SU-DHL-6 (cell line): ENCODE results near the gene TCF4.

Source experiments
- H2AFZ ChIP-seq: fragments of 200-600 bp; sonication (generic); 2 replicates; pipeline ENCODE4 v1.6.1; 2014; ENCODE audit warnings: low read depth, mild to moderate bottlenecking, moderate library complexity, mixed read lengths, antibody characterized with exemption, low read length; ENCODE audit not compliant: severe bottlenecking
- H3F3A ChIP-seq: fragments of 200-600 bp; shearing (Covaris generic); 2 replicates; pipeline ENCODE4 v1.6.0; 2016; ENCODE audit warnings: antibody characterized with exemption, mild to moderate bottlenecking; ENCODE audit not compliant: insufficient read depth
- H3K27ac ChIP-seq: fragments of 200-600 bp; sonication (generic); 2 replicates; pipeline ENCODE4 v1.5.1; 2016; ENCODE audit warnings: low read depth, mild to moderate bottlenecking, low read length, moderate library complexity, mixed read lengths
- H3K27me3 ChIP-seq: fragments of 200-600 bp; sonication (generic), shearing (Covaris generic); 2 replicates; pipeline ENCODE4 v1.6.0; 2014; ENCODE audit warnings: mild to moderate bottlenecking, low read length
- H3K36me3 ChIP-seq: fragments of 200-600 bp; sonication (generic); 2 replicates; pipeline ENCODE4 v1.6.1; 2014; ENCODE audit warnings: mild to moderate bottlenecking, low read length, mixed read lengths
- H3K4me2 ChIP-seq: fragments of 300-600, 200-600 bp; shearing (Covaris generic), sonication (generic); 2 replicates; pipeline ENCODE4 v1.6.0; 2014; ENCODE audit warnings: low read length, low read depth, mild to moderate bottlenecking; ENCODE audit not compliant: poor library complexity, severe bottlenecking
- H3K4me3 ChIP-seq: fragments of 200-600 bp; sonication (generic); 2 replicates; pipeline ENCODE4 v1.5.1; 2014; ENCODE audit warnings: antibody characterized with exemption, low read length, mild to moderate bottlenecking, mixed read lengths; ENCODE audit not compliant: insufficient read depth, poor library complexity, severe bottlenecking
- H3K79me2 ChIP-seq: fragments of 200-600 bp; sonication (generic); 2 replicates; pipeline ENCODE4 v1.6.1; 2014; ENCODE audit warnings: mild to moderate bottlenecking, low read length, moderate library complexity; ENCODE audit not compliant: insufficient read depth
- H3K9ac ChIP-seq: fragments of 200-600 bp; sonication (generic); 2 replicates; pipeline ENCODE4 v1.7.0; 2014; ENCODE audit warnings: mild to moderate bottlenecking, low read length
- H3K9me2 ChIP-seq: fragments of 200-600 bp; sonication (generic); replicated peaks from 2 replicates; pipeline ENCODE4 v1.6.1; 2014; ENCODE audit warnings: low read length; ENCODE audit not compliant: insufficient read depth
- H3K9me3 ChIP-seq: fragments of 200-600 bp; sonication (generic); 2 replicates; pipeline ENCODE4 v1.6.1; 2014; ENCODE audit warnings: low read length, mixed read lengths; ENCODE audit not compliant: insufficient read depth
- H4K20me1 ChIP-seq: fragments of 200-600 bp; sonication (generic); 2 replicates; pipeline ENCODE4 v1.6.1; 2014; ENCODE audit warnings: low read depth, mild to moderate bottlenecking, antibody characterized with exemption, low read length, moderate library complexity, mixed read lengths
- CTCF ChIP-seq: fragments of 200-600 bp; sonication (generic); IDR thresholded peaks from one replicate; pipeline ENCODE4 v1.5.1; 2017; ENCODE audit warnings: antibody characterized with exemption, mild to moderate bottlenecking, low read length, moderate library complexity; ENCODE audit not compliant: insufficient read depth, poor library complexity, severe bottlenecking
- EZH2phosphoT487 ChIP-seq: fragments of 200-600 bp; sonication (generic), shearing (Covaris generic); conservative IDR thresholded peaks from 2 replicates; pipeline ENCODE4 v1.6.1; 2018; ENCODE audit warnings: mild to moderate bottlenecking, antibody characterized with exemption, low read length, moderate library complexity, mixed read lengths

TCF4 gene

GRCh38 chr18:55466789-55467188 lies 121.2 kb downstream of the TCF4 start:
- H3K79me2 ChIP-seq: no peaks in the 10 kb centered on the region
- no peak overlapping the region for H3K9ac ChIP-seq
- no peaks in the 10 kb centered on the region for H4K20me1 ChIP-seq
- H3K4me2 ChIP-seq: no peak overlapping the region
- H3K27ac ChIP-seq: no peak overlapping the region
- H3K9me3 ChIP-seq: no peaks in the 10 kb centered on the region
- H2AFZ ChIP-seq: no peak overlapping the region
- no peaks in the 10 kb centered on the region for H3K9me2 ChIP-seq
- no peak for TF ChIP-seq CTCF
- TF ChIP-seq EZH2phosphoT487: no peak
- H3K36me3 ChIP-seq: no peaks in the 10 kb centered on the region
- no peaks in the 10 kb centered on the region for H3K27me3 ChIP-seq
- no peaks in the 10 kb centered on the region for H3F3A ChIP-seq
- no peak overlapping the region for H3K4me3 ChIP-seq

- no peaks in the 10 kb centered on the region for H3K9me3 ChIP-seq
- no peak overlapping the region for H3K4me3 ChIP-seq
- no peak overlapping the region for H3K9ac ChIP-seq
- no peaks in the 10 kb centered on the region for H4K20me1 ChIP-seq
- TF ChIP-seq CTCF (no peak), EZH2phosphoT487 (no peak)
- H3K27me3 ChIP-seq: no peaks in the 10 kb centered on the region
- no peaks in the 10 kb centered on the region for H3K36me3 ChIP-seq
- no peaks in the 10 kb centered on the region for H3K79me2 ChIP-seq
- H3F3A ChIP-seq: no peaks in the 10 kb centered on the region
- no peak overlapping the region for H2AFZ ChIP-seq
- no peak overlapping the region for H3K27ac ChIP-seq
- 0 out of 2 replicates have a peak, but pooled peaks cover 3% of the 10 kb centered on the region for H3K9me2 ChIP-seq
- H3K4me2 ChIP-seq: no peak overlapping the region
Observed at GRCh38 chr18:55465313-55465712, 122.7 kb downstream of the TCF4 start.

GRCh38 chr18:55464581-55464980 lies 123.4 kb downstream of the TCF4 start:
- Histone ChIP-seq H4K20me1 (no peaks in the 10 kb centered on the region), H3K9me3 (no peaks in the 10 kb centered on the region), H3K27me3 (no peaks in the 10 kb centered on the region), H3K27ac (no peak overlapping the region), H2AFZ (no peak overlapping the region), H3K36me3 (no peaks in the 10 kb centered on the region), H3K9ac (no peak overlapping the region), H3F3A (no peaks in the 10 kb centered on the region), H3K79me2 (no peaks in the 10 kb centered on the region), H3K4me2 (no peak overlapping the region), H3K9me2 (0 out of 2 replicates have a peak, but pooled peaks cover 3% of the 10 kb centered on the region), H3K4me3 (no peak overlapping the region)
- TF ChIP-seq EZH2phosphoT487 (no peak), CTCF (no peak)

- Histone ChIP-seq H3K79me2 (no peaks in the 10 kb centered on the region), H3K4me3 (no peak overlapping the region), H3K9ac (no peak overlapping the region), H3K36me3 (no peaks in the 10 kb centered on the region), H3K9me2 (0 out of 2 replicates have a peak, but pooled peaks cover 3% of the 10 kb centered on the region), H2AFZ (no peak overlapping the region), H3F3A (no peaks in the 10 kb centered on the region), H3K27ac (no peak overlapping the region), H3K4me2 (no peak overlapping the region), H4K20me1 (no peaks in the 10 kb centered on the region), H3K27me3 (no peaks in the 10 kb centered on the region), H3K9me3 (no peaks in the 10 kb centered on the region)
- TF ChIP-seq EZH2phosphoT487 (no peak), CTCF (no peak)
Observed at GRCh38 chr18:55462652-55463051, 125.3 kb downstream of the TCF4 start.
